Stomach (tissue), 4 donors: ENCODE data around the gene SNAPC5.

Experiments
- CTCF ChIP-seq, 7 experiments: fragments of 450-650 bp in 4 of 7; fragments of 200-600 bp in 3 of 7; sonication (generic) in 3 of 7; IDR thresholded peaks; one replicate each; pipeline ENCODE4 v1.5.1; 2016 to 2019; ENCODE audit warnings: antibody characterized with exemption in 7 of 7, control low read depth in 2 of 7, mild to moderate bottlenecking in 1 of 7
- POLR2A ChIP-seq, 4 donors: fragments of 450-650 bp; IDR thresholded peaks; one replicate each; pipeline ENCODE4 v1.6.1; 2016; ENCODE audit warnings: antibody characterized with exemption in 4 of 4, control low read depth in 2 of 4, mild to moderate bottlenecking in 1 of 4, moderate library complexity in 1 of 4
- POLR2AphosphoS5 ChIP-seq, 3 donors: sonication (generic); formaldehyde crosslinking; IDR thresholded peaks; one replicate each; pipeline ENCODE4 v1.6.1; 2016; ENCODE audit warnings: antibody characterized with exemption in 3 of 3

DNA sequence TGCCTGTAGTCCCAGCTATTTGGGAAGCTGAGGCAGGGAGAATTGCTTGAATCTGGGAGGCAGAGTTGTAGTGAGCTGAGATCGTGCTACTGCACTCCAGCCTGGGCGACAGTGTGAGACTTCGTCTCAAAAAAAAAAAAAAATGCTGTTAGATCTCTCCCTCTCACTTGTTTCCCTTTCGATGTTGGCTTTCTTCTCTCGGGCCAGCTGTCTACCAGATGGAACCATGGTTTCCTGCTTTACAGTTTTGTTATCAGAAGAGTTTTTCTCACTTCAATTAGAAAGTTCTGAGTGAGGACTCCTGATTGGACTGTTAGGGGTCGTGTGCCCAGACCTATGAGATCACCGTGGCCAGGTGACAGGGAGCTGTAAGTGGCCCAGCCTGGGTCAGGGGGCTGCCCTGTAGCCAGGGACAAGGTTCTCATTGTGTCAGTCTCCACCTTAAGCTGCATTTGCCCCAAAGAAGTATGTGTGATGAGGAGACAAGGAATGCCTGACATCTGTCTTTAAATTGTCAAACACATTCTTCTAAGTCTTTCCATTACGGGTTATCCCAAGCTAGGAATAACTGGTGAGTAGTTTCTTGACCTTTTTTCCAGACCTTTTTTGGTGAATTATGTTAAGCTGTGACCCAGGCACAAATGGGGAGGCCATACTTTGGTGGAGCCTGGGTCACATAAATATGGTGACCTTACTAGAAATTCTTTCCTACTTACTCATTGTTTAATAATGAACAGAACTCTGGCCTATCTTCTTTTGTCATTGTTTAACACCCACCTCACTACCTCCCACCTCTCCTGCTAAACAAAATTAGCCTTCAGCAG, 25.2 kb downstream of the SNAPC5 start:
- TF ChIP-seq POLR2AphosphoS5 (IDR thresholded peaks at IDR 0.05) = no peak
- no peak for TF ChIP-seq CTCF (IDR thresholded peaks at IDR 0.05)
- no peak for TF ChIP-seq POLR2A (IDR thresholded peaks at IDR 0.05)
